ENCODE measurements around the gene LBH.

LBH gene

DNA sequence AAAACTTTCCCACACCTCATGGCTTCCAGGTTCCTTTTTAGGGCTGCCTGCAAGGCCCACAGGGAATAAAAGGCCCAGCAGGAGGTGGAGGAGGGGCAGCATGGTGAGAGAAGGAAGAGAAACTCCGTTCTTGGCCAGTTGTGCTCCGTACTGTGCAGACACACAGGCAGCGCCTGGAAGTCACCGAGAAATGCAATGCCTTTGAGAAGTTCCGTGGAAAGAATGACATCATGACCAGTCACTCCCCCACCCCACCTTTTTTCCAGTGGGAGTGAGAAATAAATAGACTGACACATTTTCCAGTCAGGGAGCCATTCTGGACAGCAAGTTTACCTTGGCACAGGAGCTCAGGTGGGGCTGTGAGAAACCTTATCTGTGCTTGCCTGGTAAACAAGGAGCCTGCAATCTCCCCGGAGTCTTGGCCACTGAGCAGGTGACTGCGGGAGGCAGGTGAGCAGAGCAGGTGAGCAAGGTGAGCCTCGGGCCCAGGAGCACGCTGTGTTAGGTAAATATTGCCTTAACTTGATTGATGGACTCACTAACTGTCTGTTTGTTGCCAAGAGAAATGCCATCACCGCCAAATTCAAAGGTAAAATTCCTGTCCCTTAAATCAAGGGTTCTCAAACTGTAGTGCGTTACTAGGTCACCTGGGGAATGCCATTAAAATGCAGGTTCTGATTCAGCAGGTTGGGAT, 13.5 kb upstream of the LBH start:
- no peak for DNase-seq (ENCODE audit: low read depth in 2 of 2)

GRCh38 chr2:30218338-30218713, 13.0 kb upstream of the LBH start:
- DNase-seq (ENCODE audit: low read depth in 2 of 2) = no peak

DNA sequence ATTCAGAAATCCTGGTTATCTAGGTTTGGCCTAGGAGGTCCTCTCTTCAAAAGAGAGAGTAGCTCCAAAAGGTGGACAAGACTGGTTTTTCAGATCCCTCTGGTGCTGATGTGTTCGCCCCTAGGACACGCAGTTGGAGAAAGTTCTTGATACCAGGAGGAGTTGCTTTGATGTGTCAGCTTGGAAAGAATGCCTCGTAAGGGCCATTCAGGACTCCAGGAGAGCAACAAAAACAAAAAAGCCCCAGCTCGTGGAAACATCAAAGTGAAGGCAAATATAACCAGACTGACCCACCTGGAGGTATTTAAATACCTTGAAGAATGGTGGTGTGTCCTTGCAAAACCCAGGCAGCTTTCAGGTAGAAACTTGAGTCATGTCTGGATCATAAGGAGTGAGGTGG, 12.5 kb upstream of the LBH start:
- DNase-seq (ENCODE audit: low read depth in 2 of 2) = no peak

GRCh38 chr2:30219886-30220875, 11.2 kb upstream of the LBH start:
- no peak for DNase-seq (ENCODE audit: low read depth in 2 of 2)

DNA sequence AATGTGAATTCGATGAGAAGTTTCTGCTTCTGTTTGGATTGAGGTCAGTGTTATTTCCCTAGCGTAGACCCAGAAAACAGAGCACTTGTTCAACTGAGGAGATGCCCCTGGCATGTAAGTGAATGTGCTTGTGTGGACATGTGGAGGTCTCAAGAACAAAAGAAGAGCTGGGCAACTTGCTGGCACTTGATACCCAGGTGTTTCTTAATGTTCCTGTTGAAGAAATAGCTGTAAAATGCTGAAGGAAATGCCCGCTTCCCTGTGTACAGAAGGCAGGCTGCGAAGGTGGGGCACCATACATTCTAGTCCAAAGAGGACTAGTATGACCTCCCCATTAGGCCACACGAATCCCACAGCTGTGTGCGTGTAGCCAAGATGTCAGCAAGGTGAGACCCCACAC, 9.8 kb upstream of the LBH start:
- no peak for DNase-seq (ENCODE audit: low read depth in 2 of 2)

DNA sequence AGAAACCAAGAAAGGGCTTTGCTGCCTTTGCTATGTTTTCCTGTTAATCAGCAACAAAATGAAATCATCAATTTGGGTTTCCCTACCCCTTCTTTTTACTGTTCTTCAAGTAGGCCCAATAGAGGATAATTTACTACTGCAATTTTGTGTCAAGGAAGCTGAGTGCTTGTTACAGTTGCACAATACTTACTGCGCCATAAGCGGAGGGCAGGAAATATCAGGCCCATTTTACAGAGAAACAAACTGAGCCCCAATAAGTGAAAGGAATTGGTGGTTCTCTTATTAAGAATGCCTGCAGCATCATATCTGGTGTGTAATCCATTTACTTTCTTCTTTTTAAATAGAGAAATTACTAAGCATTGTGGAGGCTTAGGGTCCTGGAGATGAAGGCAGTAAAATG, 9.3 kb upstream of the LBH start:
- no peak for DNase-seq (ENCODE audit: low read depth in 2 of 2)

GRCh38 chr2:30222636-30223360, 8.5 kb upstream of the LBH start:
- no peak for DNase-seq (ENCODE audit: low read depth in 2 of 2)

- DNase-seq (ENCODE audit: low read depth in 2 of 2) = no peak
Measured at GRCh38 chr2:30223413-30223874, 7.9 kb upstream of the LBH start.

DNA sequence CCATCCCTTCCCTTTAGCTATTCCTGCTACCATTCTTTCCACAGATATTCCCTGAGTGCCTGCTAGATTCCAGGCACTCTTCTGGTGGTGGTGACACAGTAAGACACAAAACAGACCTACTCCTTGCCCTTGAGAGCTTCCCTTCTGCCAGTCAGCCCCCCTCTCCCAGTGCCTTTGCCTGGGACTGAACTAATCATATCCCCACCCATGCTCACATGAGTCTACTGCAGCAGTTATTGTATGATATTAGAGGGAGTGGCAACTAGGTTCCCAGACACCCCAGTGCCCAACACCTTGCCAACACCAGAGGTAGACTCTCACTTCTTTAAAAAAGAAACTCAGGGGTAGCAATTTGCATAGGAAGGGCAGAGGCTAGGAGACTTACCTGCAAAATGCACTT, 7.2 kb upstream of the LBH start:
- no peak for DNase-seq (ENCODE audit: low read depth in 2 of 2)

DNA sequence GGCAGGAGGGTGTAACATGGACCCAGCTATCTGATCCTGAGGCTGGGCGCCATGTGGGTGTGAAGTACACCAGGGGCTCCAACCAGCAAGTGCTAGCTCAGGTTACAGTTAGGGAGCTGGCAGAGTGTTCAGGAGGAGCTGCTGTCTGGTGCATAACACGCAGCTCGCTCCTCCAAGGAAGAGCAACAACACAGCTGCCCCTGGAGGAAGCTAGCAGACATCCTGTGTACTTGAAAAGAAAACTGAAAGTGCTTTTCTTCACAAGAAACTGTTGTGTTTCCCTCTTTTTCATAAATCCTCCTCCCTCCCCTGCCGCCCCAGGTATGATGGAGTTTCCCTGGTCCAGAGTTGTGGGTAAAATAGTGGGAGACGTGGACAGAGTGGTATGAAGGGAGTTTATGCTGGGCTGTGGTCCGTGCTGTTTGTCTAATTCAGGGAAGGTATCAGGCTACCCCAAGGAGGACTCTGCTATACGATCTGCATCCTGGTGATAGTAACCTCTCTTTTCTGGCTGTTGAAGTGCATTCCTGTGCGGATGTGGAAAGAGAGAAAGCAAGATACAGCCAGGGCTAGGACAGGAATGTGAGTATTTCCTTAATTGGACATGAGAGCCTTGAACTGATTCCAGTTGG, 6.1 kb upstream of the LBH start:
- no peak for DNase-seq (ENCODE audit: low read depth in 2 of 2)

GRCh38 chr2:30226144-30227032, 4.9 kb upstream of the LBH start:
- no peak for DNase-seq (ENCODE audit: low read depth in 2 of 2)

- DNase-seq (ENCODE audit: low read depth in 2 of 2) = no peak
Measured at GRCh38 chr2:30229596-30229995, 1.7 kb upstream of the LBH start.

GRCh38 chr2:30230497-30231211, 680 bp upstream of the LBH start:
- no peak for DNase-seq (ENCODE audit: low read depth in 2 of 2)

DNA sequence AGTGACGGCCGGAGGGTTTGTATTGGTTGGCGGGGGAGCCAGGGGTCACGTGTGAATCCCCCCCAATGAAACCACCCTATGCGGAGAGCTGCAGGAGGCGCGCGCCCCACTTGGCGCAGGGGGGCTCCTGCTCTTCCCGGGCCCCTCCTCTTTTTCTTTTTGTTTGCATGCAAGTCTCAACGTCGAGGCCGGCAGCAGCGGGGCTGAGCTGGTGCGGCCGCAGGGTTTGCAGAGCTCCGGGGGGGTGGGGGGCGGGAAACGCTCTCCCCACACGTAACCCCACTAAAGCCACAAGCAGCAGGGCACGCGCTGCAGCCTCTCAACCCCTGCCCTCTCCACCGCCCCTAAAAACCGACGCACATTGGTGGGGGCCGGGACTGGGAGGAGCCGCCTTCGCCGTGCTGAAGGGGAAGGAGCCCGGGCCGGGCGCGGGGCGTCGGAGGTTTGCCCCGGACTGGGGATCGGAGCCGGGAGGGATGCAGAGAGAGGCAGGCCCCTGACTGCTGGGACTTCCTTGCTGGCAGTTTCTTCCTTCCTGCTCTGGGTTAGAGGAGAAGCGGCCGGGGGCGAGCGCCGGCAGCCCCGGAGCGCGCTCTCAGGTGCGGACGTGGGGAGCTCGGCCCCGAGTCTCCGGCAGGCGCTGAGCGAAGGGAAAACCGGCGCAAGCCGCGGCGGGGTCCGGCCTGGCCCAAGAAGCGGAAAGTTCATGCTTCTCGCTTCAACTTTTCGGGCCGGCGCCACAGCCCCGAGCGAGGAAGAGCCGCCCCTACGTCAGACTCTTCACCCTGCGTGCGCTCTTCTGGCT, 864 bp downstream of the LBH start:
- DNase-seq (ENCODE audit: low read depth in 2 of 2) = peak; percentile 48 to 60

DNA sequence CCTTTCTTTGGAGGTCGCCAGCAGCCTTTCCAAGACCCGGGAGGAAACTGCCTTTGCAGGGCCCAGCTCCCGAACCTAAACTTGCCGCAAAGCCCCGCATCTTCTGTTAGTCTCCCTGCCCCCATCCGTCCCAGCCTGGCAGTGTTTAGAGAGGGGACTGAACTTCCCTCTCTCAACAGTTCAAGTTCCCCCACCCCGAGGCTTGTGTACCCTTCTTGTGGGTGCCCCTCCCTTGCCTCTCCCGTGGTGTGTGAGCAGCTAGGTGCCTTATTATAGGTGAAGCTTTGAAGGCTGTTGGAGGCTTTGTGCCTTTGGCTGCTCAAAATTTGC, 1.4 kb downstream of the LBH start:
- DNase-seq (ENCODE audit: low read depth in 2 of 2) = no peak

DNA sequence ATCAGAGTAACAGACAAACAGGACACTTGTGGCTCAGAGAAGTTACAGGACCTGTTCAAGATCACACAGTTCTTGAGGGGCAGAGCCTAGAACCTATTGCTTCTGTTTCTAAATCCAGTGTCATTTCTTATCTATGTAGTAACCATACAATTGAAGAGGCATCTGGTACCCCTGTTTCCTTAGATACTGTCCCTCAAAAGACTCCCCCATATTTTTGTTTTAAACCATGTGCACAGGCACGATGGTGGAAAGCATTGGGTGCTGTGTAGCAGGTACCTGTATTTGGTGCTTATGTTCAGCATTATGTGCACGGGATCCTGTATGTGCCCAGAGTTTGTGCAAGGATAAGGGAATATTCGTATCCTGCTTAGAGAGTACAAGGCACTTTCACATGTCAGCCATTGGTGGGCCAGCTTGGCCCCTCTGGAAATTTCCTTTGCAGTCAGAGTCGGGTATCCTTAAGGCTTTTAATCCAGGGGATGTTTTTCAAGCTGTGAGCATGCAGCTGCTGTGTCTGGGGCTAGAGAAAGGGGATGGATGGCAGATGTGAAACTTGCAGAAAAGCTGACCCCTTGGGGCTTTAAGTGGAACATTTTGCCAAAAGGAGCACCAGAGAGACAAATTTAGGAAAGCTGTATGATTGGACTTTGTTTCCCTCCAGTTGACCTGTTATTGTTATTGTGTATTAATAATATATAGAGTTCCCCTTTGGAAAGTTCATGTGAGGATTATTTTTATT, 2.1 kb downstream of the LBH start:
- DNase-seq (ENCODE audit: low read depth in 2 of 2) = no peak

DNA sequence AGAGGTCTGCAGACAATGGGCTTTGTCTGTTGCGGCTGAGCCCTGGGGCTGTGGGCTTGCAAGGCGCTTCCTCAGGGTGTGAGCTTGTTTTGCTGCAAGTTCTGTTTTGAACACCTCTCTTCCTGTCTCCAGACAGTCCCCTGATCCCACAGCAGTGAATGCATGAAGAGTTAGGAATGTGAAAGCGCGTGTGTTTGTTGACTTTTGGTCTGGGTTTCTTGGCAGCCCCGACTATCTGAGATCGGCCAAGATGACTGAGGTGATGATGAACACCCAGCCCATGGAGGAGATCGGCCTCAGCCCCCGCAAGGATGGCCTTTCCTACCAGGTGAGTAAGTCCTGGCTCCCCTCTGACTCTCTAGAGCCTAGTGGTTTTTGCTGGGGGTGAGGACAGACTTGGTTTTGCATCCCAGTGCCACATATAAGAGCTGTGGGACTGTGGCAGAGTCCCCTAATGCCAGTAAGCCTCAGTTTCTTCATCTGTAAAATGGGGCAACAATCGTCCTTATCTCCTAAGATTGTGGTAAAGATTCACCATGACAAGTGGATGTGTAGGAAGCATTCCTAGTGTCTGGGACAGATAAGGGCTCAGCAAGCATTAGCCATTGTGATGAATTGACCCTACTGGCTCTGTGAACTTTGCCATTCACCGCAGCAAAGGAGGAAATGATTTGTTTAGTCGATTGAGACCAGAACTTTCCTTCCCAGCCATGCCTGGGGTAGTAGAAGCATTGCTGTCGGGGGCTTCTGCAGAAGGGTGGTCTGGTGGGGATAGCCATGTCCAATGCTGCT, 3.0 kb downstream of the LBH start:
- DNase-seq (ENCODE audit: low read depth in 2 of 2) = peak in 1 of 2 donors; percentile 54
